Tibial artery (tissue), 4 donors: ENCODE results near the gene RNASEL.
A peak's percentile ranks its signal among the peaks of the same experiment; 100 is the strongest.

Experiments used
- DNase-seq, 2 donors: peaks; one replicate each; pipeline ENCODE4 v3.0.0-alpha.2; 2019
- H3K27ac ChIP-seq, 2 donors: fragments of 200-600 bp; sonication (generic) in 1 of 2; 1 replicate in 1 of 2; 2 replicates in 1 of 2; pipeline ENCODE4 v1.5.1; 2018 to 2019; ENCODE audit warnings: mild to moderate bottlenecking in 1 of 2
- H3K27me3 ChIP-seq, 2 donors: fragments of 200-600 bp; sonication (generic) in 1 of 2; one replicate each; pipeline versions ENCODE4 v1.5.1 to v1.6.0; 2016 to 2019
- H3K36me3 ChIP-seq, 3 donors: fragments of 200-600 bp; sonication (generic) in 2 of 3; one replicate each; pipeline ENCODE4 v1.5.1; 2016 to 2019; ENCODE audit warnings: mild to moderate bottlenecking in 2 of 3
- H3K4me1 ChIP-seq, 4 donors: fragments of 200-600 bp; sonication (generic) in 2 of 4; 1 replicate in 3 of 4; 2 replicates in 1 of 4; pipeline ENCODE4 v1.5.1; 2016 to 2019
- H3K4me3 ChIP-seq, 2 donors: fragments of 200-600 bp; sonication (generic) in 1 of 2; 1 replicate in 1 of 2; 2 replicates in 1 of 2; pipeline ENCODE4 v1.5.1; 2018 to 2019; ENCODE audit warnings: mild to moderate bottlenecking in 2 of 2
- H3K9me3 ChIP-seq, 3 donors: fragments of 200-600 bp; sonication (generic) in 1 of 3; one replicate each; pipeline ENCODE4 v1.5.1; 2016 to 2019
- intact Hi-C: fragments of 100-400 bp; cut with DNase I; formaldehyde crosslinking; loops from one replicate; pipeline ENCODE4 v1.15.0; 2023; ENCODE audit warnings: low total_unique reads
- TF ChIP-seq, protein P1 (sequence below), 2 experiments: fragments of 200-600 bp in 1 of 2; fragments of 450-650 bp in 1 of 2; IDR thresholded peaks; one replicate each; pipeline ENCODE4 v1.5.1; 2017 to 2019; ENCODE audit warnings: antibody characterized with exemption in 2 of 2, mild to moderate bottlenecking in 1 of 2, moderate library complexity in 1 of 2

Gene RNASEL

DNA sequence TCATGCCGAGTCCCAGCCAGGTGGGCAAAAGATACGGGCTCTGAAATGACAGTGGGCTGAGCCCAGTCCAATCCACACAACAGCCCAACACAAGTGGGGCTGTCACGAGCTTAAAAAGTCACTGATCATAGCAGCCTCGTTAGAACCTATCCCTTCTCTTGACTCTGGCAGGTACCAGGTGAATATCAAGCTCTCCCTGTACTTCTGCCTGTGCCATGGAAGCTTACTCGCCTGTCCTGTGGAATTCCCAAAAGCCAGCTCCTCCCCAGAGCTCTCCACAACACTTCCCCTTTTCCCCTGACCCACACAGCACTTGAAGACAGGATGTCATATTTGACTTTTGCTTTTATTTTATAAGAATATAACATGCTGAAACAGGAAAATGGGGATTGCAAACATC, 9.2 kb upstream of the RNASEL start:
- H3K36me3 ChIP-seq = peaks cover 0 to 21% (median 16%) of the 10 kb centered on the region in 3 donors
- TF ChIP-seq, protein P1, sequence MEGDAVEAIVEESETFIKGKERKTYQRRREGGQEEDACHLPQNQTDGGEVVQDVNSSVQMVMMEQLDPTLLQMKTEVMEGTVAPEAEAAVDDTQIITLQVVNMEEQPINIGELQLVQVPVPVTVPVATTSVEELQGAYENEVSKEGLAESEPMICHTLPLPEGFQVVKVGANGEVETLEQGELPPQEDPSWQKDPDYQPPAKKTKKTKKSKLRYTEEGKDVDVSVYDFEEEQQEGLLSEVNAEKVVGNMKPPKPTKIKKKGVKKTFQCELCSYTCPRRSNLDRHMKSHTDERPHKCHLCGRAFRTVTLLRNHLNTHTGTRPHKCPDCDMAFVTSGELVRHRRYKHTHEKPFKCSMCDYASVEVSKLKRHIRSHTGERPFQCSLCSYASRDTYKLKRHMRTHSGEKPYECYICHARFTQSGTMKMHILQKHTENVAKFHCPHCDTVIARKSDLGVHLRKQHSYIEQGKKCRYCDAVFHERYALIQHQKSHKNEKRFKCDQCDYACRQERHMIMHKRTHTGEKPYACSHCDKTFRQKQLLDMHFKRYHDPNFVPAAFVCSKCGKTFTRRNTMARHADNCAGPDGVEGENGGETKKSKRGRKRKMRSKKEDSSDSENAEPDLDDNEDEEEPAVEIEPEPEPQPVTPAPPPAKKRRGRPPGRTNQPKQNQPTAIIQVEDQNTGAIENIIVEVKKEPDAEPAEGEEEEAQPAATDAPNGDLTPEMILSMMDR (IDR thresholded peaks at IDR 0.05) = no peak
- H3K27me3 ChIP-seq = no peaks in the 10 kb centered on the region
- DNase-seq = no peak
- no peak overlapping the region for H3K27ac ChIP-seq
- intact Hi-C loops = loop anchor here (2.0 kb wide), 1 partner anchor 187 kb away; no protein-coding TSS in a partner anchor
- H3K9me3 ChIP-seq = no peaks in the 10 kb centered on the region
- H3K4me1 ChIP-seq = peaks cover 0 to 31% (median 12%) of the 10 kb centered on the region in 4 donors
- no peak overlapping the region for H3K4me3 ChIP-seq

- Histone ChIP-seq H3K9me3 (no peaks in the 10 kb centered on the region), H3K36me3 (peaks cover 0 to 21% (median 16%) of the 10 kb centered on the region in 3 donors), H3K4me1 (peaks cover 0 to 17% (median 3%) of the 10 kb centered on the region in 4 donors), H3K27ac (no peak overlapping the region), H3K4me3 (no peak overlapping the region), H3K27me3 (no peaks in the 10 kb centered on the region)
- no peak for DNase-seq
- TF ChIP-seq, protein P1 (IDR thresholded peaks at IDR 0.05) = no peak
- intact Hi-C loops = no loop called here
These were observed 7.9 kb upstream of the RNASEL start for GRCh38 chr1:182596934-182597333.

DNA sequence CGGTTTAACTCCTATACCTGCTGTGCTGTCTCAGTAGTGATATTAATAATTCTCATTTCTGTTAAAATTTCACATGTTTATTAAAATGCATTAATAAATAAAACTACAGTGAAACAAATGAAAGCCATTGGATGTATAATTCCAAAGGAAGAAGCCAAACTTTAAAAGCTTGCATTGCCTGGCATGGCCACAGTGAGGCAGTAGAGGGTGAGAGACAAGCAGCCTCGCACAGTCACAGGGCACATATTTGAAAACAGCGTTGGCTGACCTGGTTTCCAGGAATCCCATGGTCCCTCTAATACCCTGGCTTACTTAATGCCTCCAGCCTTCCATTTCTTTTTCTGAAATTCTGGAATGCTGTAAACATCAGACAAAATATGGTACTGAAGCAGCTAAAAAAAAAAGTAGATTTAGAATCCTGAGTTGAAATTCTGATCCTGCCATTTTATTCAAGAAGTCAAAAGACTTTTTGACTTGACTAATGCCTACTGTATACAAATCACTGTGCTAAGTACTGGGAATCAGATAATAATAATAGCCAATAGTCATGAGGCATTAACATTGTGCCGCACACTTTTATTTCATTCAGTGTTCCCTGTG, 6.7 kb upstream of the RNASEL start:
- Histone ChIP-seq H3K27ac (peak overlapping the region in 1 of 2 donors; percentile 17), H3K27me3 (no peaks in the 10 kb centered on the region), H3K4me3 (no peak overlapping the region), H3K36me3 (peaks cover 0 to 19% (median 15%) of the 10 kb centered on the region in 3 donors), H3K4me1 (peaks cover 0 to 7% (median 0%) of the 10 kb centered on the region in 4 donors), H3K9me3 (no peaks in the 10 kb centered on the region)
- DNase-seq = peak; percentile 78 to 83
- intact Hi-C loops = no loop called here
- TF ChIP-seq, protein P1 (IDR thresholded peaks at IDR 0.05) = peak; percentile 73 to 78

DNA sequence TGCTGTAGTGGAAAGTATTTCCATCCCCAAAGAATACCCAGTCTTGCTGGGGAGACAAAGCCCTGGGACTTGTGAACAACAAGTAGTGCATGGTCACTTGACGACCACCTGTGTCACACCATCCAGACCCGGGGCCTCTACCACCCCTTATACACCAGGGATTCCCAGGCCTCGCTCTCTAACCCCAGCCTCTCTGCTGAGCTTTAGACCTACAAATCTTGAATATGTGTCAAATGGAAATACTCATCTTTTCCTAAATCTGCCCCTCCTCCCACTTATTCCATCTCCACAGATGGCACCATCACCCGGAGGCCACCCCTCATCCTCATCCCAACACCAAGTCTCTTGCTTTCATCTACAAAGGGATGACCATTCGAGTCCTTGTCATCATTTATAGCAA, 875 bp upstream of the RNASEL start:
- DNase-seq = no peak
- intact Hi-C loops = loop anchor here (10.0 kb wide), 1 partner anchor 505 kb away; no protein-coding TSS in a partner anchor
- H3K4me1 ChIP-seq = peaks cover 0 to 22% (median 3%) of the 10 kb centered on the region in 4 donors

DNA sequence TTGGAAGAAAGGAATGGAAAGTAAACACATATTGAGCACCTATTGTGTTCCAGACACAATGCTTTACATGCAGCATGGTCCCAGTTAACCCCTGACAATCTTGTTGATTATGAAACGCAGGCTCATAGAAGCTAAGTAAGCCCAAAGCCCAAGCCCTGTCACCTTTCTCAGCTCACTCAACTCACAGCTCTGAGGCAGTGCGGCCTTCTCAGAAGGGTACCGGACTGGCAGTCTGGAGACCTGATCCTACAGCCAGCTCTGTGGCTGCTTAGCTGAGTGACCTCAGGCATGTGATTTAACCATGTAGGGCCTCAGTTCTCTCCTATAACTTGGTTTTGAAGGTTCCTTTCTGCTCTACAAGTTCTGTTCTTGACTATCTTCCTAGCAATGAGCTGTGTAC, 464 bp upstream of the RNASEL start:
- no peak for DNase-seq
- intact Hi-C loops = loop anchor here (10.0 kb wide), 1 partner anchor 505 kb away; no protein-coding TSS in a partner anchor
- TF ChIP-seq, protein P1 (IDR thresholded peaks at IDR 0.05) = no peak
- peaks cover 0 to 26% (median 3%) of the 10 kb centered on the region in 4 donors for H3K4me1 ChIP-seq
- H3K27ac ChIP-seq = peak overlapping the region; percentile 71 to 85
- H3K36me3 ChIP-seq = no peaks in the 10 kb centered on the region
- no peaks in the 10 kb centered on the region for H3K9me3 ChIP-seq
- H3K27me3 ChIP-seq = no peaks in the 10 kb centered on the region
- peak overlapping the region; percentile 56 to 75 for H3K4me3 ChIP-seq

More for the DNA sequence above, 875 bp upstream of the RNASEL start:
- no peak overlapping the region for H3K27ac ChIP-seq
- no peaks in the 10 kb centered on the region for H3K27me3 ChIP-seq
- H3K4me3 ChIP-seq = no peak overlapping the region
- no peaks in the 10 kb centered on the region for H3K9me3 ChIP-seq
- TF ChIP-seq, protein P1 (IDR thresholded peaks at IDR 0.05) = no peak
- H3K36me3 ChIP-seq = no peaks in the 10 kb centered on the region
